Purkinje cell (primary cell): ENCODE results near the gene NAV3. TPM values are rescaled to one million over a fixed set of nuclear protein-coding genes. Genes with fewer than 3 reads are reported as not detected.

ENCODE experiments used
- polyA plus RNA-seq: library from polyadenylated mRNA; unstranded; fragments of >200 nt; fragmentation: Nextera tagmentation; gene quantifications from 2 replicates; pipeline ENCODE4 v1.2.1, GENCODE V29; 2014

NAV3 gene, protein sequence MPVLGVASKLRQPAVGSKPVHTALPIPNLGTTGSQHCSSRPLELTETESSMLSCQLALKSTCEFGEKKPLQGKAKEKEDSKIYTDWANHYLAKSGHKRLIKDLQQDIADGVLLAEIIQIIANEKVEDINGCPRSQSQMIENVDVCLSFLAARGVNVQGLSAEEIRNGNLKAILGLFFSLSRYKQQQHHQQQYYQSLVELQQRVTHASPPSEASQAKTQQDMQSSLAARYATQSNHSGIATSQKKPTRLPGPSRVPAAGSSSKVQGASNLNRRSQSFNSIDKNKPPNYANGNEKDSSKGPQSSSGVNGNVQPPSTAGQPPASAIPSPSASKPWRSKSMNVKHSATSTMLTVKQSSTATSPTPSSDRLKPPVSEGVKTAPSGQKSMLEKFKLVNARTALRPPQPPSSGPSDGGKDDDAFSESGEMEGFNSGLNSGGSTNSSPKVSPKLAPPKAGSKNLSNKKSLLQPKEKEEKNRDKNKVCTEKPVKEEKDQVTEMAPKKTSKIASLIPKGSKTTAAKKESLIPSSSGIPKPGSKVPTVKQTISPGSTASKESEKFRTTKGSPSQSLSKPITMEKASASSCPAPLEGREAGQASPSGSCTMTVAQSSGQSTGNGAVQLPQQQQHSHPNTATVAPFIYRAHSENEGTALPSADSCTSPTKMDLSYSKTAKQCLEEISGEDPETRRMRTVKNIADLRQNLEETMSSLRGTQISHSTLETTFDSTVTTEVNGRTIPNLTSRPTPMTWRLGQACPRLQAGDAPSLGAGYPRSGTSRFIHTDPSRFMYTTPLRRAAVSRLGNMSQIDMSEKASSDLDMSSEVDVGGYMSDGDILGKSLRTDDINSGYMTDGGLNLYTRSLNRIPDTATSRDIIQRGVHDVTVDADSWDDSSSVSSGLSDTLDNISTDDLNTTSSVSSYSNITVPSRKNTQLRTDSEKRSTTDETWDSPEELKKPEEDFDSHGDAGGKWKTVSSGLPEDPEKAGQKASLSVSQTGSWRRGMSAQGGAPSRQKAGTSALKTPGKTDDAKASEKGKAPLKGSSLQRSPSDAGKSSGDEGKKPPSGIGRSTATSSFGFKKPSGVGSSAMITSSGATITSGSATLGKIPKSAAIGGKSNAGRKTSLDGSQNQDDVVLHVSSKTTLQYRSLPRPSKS (N-terminal part only)
- polyA plus RNA-seq, result 5.9 and 10.9 TPM in 2 replicates

GRCh38 chr12:77830583-77831351, at the start of gene NAV3:
Gene NAV3 (plus strand): TSS chr12:77830894. CDS start chr12:77831462, 568 bp downstream.

